HG02642 (cell line): Measurements from ENCODE around the gene RAP1A.
"Not testable (repeated sequence)": the region's sequence is repeated elsewhere in the genome, so short reads cannot be mapped to it uniquely, and the experiment has no call there.

Experiments used
- ATAC-seq: cut with Tn5 transposase; IDR thresholded peaks from one replicate; pipeline ENCODE4 v1.9.1; 2021; ENCODE audit warnings: mild to moderate bottlenecking; ENCODE audit not compliant: unreplicated experiment, poor library complexity

Gene RAP1A

GRCh38 chr1:111625276-111625675 is 5.7 kb downstream of the RAP1A start:
- no peak for ATAC-seq

- ATAC-seq: no peak
Measured at GRCh38 chr1:111628153-111628552, 8.6 kb downstream of the RAP1A start.

DNA sequence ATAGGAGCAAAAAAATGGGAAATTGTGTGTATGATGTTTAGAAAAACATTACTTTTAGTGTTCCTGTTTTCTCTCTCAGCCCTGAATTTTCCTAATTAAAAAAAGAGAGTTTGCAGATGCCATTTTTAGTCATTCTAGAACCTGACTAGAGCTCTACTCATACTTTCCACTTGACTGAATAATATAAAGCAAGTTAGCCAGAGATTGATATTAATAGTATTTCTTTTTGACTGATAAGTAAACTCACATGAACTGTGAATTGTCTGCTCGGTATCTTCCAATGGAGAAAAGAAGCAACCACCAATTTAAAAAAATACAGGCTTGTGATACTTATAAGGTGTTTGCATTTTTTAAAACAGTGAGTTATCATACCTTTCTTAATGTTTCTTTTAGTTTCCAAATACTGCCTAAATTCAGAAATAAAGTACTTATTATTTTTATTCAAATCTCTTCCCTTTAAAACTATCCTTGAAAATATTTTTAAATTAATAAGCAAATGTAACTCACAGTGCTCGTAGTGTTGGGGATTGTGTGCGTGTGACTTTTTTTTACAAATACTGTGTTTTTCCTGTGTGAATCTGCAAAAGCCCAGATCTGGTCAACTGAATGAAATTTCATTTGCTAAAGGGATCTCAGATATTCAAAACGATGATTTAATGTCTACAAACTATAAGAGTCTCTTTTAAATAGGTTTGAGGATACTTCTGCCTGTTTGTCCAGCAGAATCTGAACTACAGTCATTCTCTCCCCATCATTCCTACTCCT is 9.8 kb downstream of the RAP1A start:
- no peak for ATAC-seq

GRCh38 chr1:111630567-111630966 is 11.0 kb downstream of the RAP1A start:
- ATAC-seq: no peak

DNA sequence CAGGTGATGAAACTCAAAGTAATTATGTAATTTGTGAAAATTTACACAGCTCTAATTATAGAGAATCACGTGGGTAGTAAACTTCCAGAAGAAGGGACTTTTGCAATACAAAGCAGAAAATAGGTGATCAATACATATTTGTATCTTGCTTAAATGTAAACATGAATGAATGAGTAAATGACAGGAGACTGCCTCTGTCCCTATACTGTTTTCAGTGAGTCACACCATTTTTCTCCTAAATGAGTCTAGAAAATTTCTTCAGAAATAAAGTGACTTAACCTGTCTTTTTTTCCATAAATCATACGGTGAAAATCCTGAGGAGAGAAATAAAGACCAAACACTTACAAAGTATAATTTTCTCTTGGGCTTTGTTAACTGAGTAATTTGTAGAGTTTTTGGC is 11.9 kb downstream of the RAP1A start:
- no peak for ATAC-seq

DNA sequence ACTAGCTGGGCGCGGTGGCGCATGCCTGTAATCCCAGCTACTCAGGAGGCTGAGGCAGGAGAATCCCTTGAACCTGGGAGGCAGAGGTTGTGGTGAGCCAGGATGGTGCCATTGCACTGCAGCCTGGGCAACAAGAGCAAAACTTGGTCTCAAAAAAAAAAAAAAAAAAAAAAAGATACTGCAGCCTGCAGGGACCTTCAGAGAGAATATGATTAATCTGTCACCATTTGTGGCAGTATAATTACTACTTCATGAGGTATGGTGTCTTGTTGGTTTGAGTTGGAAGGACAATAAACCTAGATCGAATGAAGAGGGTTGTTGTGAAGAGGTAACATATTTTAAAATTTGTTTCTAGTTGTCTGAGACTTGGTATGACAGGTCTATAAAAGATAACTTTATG is 13.2 kb downstream of the RAP1A start:
- not testable (repeated sequence) for ATAC-seq

DNA sequence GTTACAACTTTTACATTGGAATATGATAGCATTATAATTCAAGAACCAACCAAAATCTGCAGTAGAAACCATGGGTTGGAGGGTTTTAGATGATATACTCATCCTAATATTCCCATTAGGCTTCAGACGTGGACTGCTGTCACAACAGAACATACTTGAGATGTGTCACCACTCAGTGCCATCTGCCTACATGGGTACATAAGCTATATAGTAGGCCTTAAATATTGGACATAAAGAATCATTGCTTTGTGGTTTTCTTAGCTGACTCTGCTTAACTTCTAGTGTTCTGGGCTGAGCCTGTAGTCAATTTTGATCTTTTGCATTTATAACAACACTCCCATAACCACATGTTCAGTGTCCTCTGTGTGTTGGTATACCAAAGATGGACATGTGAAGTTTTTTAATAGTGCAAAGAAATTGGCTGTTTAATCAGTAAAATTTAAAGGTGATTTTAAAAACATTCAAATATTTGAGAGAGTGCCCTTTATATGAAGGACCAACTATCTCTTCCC is 14.2 kb downstream of the RAP1A start:
- no peak for ATAC-seq

GRCh38 chr1:111635324-111636009 is 15.9 kb downstream of the RAP1A start:
- ATAC-seq: no peak

DNA sequence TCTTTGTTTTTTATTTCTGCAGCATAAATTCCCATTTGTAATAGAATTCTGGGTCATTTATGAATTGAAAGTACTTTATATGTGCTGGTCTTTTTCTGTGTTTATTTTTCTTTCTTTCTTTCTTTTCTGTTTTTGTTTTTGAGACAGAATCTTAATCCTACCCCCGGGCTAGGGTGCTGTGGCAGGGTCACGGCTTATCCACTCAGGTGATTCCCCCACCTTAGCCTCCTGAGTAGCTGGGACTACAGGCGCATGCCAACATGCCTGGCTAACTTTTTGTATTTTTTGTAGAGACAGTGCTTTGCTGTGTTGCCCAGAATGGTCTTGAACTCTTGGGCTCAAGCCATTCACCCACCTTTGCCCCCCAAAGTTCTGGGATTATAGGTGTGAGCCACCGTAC is 18.7 kb downstream of the RAP1A start:
- ATAC-seq: no peak

GRCh38 chr1:111639602-111640198 is 20.1 kb downstream of the RAP1A start:
- ATAC-seq: no peak

GRCh38 chr1:111643097-111643496 is 23.5 kb downstream of the RAP1A start:
- no peak for ATAC-seq

GRCh38 chr1:111643696-111644095 is 24.1 kb downstream of the RAP1A start:
- ATAC-seq: no peak

- ATAC-seq: no peak
Measured at GRCh38 chr1:111644506-111644905, 24.9 kb downstream of the RAP1A start.

DNA sequence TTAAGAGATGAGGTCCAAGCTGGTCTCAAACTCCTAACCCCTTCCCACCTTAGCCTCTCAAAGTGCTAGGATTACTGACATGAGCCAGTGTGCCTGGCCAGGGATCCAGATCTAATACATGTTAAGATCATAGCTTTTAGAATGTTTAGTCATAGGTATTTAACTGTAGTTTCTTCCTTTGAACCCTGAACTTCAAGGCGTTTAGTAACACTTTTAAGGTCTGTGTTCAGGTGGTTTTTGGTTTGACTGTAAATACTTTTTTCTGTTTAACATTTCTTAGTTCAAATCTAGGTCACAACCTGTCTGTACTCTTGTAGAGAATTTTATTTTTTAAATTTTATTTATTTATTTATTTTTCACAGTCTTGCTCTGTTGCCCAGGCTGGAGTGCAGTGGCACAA is 28.1 kb downstream of the RAP1A start:
- ATAC-seq: no peak

- no peak for ATAC-seq
Measured at GRCh38 chr1:111648806-111649205, 29.2 kb downstream of the RAP1A start.

DNA sequence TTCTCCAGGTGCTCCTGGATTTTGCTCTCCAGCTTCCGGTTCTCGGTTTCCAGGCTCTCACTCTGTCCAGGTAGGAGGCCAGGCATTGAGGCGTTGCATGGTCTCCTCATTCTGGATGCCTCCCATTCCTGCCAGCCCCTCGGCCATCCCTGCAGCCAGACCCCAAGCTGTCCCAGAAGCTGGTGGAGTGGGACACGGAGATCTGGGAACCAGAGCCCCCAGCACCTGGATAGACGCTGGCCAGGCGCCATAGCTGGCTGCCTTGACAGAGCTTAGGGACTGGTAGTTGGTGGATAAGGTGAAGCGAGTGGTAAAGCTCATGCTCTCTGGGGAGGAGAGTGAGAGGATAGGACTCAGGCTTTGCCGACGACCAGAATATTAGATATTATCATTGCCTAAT is 29.6 kb downstream of the RAP1A start:
- ATAC-seq: no peak

DNA sequence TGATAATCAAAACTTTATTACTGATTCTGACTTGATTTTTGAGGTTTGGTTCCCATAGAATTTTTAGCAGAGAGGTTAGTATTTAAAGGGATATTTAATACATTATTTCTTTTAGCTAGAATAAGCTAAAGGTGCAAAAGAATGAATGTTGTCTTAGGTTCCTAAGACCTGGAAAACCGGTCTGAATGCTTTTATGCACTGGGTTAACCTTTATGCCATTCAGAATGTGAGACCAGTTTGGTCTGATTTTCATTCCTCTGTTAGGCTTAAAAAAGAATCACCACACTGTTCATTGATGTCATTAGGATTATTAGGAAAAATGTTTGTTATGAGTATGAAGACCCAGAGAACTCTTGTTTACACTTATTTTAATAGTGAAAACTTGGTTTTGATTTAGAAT is 30.1 kb downstream of the RAP1A start:
- no peak for ATAC-seq

GRCh38 chr1:111653709-111654108 is 34.1 kb downstream of the RAP1A start:
- ATAC-seq: no peak

DNA sequence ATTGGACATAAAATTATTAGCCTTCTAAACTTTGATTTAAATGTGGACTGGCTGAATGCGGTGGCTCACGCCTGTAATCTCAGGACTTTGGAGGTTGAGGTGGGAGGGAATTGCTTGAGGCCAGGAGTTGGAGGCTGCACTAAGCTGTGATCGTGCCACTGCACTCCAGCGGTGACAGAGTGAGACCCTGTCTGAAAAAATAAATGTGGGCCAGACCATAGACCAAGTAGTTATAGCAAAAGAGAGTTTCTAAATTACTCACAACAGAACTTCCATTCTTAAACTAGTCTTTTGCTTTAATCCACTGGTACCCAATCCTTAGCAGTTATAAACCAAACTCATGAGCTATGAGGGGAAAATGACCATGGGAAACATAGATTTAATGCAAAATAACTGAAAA is 35.2 kb downstream of the RAP1A start:
- no peak for ATAC-seq

DNA sequence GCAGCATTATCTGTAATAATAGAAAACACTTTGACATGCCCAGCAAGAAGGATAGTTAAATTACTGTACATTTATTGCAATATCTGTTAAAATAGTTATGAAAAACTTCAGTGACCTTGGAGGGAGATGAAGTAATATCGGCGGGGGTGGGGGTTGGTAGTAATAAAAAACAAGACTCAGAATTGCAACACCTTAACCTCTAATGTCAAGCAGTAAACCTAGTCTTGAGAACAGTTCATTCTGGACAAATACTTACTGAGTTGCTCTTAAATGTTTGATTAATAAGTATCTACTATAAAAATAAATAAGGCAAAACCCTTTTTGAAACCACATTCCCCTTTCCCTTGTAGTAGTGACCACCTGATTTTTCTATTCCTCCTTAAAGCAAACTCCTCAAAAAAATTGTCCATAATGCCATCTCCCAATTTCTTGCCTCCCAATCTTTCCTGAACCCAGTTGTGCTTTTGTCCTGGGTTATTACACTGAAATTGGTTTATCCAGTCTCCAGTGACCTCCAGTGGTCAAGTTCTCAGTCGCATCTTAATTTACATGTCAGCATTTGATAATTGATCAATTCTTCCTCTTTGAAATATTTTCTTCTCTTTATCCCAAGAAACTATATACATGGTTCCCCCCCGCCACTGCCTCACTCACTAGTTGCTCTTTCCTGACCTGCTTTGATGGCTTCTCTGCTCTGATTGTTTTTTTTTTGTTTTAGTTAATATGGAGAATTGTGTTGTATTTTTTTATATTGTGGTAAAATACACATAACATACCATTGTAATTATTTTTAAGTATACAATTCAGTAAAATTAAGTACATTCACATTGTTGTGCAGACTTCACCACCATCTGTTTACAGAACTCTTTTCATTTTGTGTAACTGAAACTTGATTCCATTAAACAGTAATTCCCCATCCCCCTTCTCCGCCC is 36.8 kb downstream of the RAP1A start:
- ATAC-seq: no peak
